K562 treated with DMSO at 1 percent for 48 hours (cell line): ENCODE measurements around the gene RASEF. TPM values are rescaled to one million over a fixed set of nuclear protein-coding genes. Genes with fewer than 3 reads are reported as not detected.

Experiments
- total RNA-seq: library from RNA; unstranded; fragments of 300-600 nt; gene quantifications from 2 replicates; pipeline ENCODE4 v1.2.3, GENCODE V29; 2022; ENCODE audit warnings: low replicate concordance; ENCODE audit errors: extremely low read depth

RASEF gene
- not detected in 2 replicates for total RNA-seq

GRCh38 chr9:83062651-83063527, at the start of gene RASEF:
TSS of gene RASEF (minus strand) at chr9:83063142. CDS start at chr9:83062867, 275 bp downstream.

